ENCODE results near the gene RASGRP2.

Gene RASGRP2

DNA sequence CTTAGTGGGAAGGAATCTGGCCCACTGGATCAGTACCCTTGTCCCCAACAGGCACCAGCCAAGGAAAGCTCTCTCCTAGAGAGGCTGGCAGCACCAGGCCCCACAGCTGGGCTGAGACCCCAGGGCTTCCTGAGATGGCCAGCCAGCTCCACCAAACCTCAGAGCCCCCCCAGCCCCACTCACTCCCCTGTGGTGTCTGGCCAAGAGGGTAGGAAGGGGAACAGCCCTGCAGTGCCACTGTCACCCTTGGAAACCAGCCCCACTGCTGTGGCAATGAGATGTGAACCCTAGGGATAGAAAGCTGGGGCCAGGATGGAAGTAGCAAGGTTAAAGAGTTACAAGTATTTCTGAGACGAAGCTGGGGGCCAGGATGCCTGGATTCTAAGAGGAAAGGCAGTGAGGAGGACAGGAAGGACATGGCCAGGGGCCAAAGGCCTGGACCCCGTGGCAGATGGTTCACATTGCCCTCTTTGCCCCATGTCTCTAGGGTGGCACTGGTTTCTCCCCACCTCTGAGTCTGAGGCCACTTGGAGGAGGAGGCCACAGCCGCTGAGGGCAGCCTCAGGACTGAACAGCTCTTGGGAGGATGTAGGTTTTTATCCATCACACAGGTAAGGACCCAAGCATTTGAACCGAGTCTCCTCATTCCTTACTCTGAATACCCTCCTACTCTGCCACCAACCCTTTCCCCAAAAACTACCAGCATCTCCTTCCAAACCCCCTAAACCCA lies 49.8 kb downstream of the RASGRP2 start:
- DNase-seq: no peak

DNA sequence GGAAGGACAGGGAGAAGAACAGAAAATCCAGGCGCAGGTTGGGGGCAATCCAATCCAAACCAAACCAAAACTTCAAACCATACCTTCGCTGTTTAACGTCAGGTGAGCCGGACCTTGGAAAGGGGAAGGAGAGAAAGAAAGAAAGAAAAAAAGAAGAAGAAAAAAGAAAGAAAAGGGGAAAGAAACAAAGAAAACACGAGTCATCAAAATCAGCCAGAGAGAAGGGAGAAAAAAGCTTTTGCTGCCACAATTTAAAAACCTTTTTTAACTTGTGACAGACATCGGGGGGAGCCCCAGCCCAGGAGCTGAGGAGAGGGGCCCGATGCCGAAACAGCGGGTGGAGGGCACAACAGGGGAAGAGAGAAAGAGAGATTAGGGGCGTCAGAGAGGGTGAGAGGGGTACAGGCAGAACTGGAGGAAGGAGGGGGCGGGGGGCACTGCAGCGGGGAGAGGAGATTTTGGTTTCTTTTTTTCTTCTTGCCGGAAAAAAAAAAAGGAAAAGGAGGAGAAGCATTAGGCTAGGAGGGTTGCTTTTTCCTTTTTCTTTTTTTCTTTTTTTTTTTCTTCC lies 51.1 kb downstream of the RASGRP2 start:
- no peak for DNase-seq

DNA sequence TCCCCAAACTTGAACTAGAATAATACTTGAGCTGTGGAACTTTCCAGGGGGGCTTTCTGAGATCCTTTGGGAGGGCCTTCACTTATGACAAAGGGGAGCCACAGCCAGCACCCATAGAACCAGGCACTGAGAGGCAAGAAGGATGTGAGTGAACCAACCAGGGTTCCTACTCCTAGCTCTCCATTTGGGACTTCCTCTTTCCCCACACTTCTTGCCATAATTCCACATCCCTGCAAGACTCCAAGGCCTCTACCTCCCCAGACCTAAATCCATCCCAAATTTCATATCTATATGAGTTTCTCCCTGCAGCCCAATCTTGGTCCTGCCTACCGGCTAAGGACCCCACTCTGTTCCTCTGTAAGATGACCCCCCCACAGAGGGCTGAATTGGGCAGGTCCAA lies 52.4 kb downstream of the RASGRP2 start:
- DNase-seq: no peak

GRCh38 chr11:64690235-64690634 lies 53.7 kb downstream of the RASGRP2 start:
- no peak for DNase-seq

DNA sequence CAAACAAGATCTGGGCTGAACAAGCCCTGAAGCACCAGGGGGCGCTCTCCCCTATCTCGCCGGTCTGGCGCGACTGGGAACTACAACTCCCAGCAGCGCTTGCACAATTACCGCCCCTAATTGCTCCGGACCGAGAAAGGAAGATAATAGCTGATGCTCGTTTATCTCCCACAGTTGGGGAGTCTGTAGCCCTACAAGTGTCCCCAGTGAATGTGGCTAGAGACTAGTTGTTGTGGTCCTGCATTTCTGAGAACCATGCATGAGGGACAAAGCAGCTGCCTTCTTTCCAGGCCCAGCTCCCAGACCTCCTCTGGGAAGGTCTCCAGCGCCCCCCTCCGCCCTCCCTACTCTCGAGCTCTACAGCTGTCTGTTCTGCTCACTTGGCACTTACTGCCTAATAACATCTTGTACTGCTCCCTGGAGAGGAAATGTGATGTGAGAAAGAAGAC lies 55.4 kb downstream of the RASGRP2 start:
- peak; percentile 95 for DNase-seq

DNA sequence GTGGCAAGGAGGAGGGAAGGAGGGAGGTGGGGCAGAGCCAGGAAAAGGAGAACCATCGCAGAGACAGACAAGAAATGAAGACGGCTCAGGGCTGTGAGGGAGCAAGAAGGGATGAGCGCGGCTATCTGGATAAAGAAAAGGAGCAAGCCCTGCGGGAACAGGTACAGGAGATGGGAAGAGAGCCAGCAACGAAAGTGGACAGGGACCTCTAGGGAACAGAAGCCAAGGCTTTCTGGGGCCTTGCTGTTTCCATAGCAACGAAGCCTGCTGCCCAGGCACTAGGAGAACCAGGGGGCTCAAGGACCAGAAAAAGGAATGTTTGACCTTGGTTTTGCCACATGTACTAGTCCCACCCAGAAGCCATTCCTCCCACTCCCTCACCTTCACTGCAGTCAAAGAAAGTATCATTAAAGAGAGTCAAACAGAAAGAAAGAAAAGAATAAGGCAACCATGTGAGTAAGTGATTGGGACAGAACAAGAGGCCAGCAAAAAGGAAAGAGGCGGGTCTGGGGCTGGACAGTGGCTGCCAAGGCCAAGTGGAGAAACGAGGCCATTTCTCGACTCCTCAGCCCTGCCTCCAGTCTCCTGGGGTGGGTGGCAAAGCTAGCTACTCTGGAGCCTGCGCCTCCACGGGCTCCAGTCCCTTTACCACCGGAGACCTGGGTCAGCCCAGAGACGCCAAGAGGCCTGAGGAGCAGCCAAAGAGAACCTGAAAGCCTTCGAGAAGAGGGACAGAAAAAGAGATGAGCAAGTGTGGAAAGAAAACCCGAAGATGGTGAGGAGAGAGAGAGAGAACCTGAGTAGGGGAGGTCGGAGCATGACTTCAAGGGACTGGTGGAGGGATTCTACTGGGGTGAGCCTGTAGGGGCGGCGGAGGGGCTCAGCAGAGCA lies 56.1 kb downstream of the RASGRP2 start:
- no peak for DNase-seq

DNA sequence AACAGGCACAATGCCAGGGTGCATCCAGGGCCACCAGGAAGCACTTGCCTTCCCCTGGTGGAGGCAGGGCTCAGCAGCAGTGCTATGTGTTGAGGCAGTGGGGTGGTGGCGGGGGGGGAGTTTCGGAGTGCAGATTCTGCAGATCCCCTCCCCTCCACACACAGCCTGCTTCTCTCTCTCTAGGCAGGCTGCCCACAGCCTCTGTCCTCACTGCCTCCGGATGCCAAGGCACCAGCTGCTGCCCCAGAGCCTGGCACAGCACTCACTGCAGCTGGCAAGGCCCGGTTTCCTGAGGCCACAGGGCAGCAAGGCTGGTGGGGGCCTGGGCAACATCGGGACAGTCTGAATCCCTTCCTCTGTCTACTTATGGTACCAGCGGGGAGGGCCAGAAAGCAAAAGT lies 56.7 kb downstream of the RASGRP2 start:
- DNase-seq: no peak

DNA sequence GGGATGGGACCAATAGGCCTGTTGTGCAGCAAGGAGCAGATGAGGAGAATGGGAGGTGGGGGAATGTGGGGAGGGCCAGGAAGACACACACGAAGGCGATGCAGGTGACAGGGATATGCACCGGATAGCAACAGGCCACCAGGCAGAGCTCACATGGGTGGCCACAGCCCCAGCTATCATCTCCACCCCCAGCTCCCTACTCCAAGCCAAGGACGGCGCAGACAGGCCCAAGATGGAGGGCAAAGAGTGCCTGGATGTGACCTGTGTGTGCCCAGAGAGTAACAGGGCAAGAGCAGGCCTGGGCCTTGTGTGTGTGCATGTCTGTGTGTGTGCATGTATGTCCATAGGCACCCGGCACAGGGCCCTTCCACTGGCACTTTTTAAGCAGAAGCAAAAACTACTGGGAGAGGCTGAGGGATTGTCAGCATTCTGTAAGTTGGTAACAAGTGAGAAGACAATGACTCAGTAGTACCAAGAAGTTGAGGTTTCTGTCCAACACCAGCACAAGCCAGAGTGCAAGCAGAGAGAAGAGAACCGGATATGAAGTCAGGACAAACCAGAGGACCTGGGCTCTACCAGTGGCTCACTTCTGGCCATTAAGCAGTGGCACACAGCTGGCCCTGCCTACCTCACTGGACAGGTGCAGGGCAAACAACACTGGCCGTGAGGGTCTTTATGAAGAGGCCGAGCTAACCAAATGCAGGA lies 57.3 kb downstream of the RASGRP2 start:
- no peak for DNase-seq

DNA sequence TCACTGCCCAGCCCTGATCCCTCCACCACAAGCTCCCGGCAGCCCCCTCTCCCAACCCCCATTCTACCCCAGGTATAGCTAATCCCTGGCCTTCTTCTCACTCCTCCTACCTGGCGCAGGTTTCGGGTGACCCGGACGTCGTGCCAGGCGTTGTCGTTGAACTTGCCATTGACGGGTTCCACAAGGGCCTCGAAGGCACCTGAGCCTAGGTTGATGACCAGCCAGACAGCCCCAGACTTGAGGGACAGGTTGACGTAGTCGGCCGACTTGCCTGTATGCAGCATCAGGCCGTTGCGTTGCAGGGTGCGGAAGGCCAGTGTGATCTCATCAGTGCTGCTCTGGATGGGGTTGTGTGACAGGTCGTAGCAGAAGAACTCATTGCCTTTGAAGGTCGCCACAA lies 58.4 kb downstream of the RASGRP2 start:
- DNase-seq: no peak

DNA sequence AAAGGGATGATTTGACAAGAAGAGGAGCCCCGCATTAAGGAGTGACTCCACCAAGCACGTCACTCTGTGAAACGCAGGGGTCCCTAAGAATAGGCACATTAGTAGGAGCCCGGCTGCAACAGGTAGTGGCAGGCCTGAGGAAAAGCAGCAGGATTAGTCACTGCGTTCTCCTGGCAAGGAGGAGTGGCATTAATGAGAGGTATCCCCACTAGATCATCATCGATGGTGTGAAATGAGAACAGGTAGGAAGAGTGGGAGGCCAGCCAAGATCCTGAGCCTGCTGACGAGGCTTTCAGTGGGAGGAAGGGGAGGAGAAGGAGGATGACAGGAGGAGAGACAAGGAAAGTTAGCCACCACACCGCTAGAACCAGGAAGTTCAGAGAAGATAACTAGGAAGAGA lies 59.6 kb downstream of the RASGRP2 start:
- no peak for DNase-seq

- no peak for DNase-seq
Measured at GRCh38 chr11:64681171-64681570, 62.8 kb downstream of the RASGRP2 start.

DNA sequence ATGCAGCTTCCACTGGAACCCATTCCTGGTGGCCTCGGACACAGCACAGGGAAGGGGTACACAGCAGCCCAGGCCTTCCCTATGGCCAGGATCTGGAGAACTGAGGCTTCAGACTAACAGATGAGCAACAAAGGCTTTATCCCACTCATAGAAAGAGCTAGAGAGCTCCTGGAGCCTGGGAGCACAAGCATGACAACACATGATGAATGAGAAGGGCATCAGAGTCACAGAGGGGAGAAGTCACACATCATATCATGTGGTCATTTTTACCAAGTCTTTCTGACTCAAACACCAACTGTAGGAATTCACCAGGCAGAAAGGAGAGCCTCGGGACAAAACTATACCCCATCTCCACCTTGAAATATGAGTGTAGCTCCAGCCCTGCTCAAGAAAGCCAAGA lies 64.1 kb downstream of the RASGRP2 start:
- no peak for DNase-seq

GRCh38 chr11:64677441-64678023 lies 66.4 kb downstream of the RASGRP2 start:
- DNase-seq: no peak
